ENCODE data around the gene NR2E1.

NR2E1 gene

GRCh38 chr6:108118359-108118724 lies 47.5 kb upstream of the NR2E1 start:
- Histone ChIP-seq H3K4ac (ENCODE audit: low read depth, low read length) (no peak overlapping the region), H3K14ac (ENCODE audit: low read length) (no peak overlapping the region), H2AFZ (ENCODE audit: insufficient read depth, low read length, poor library complexity) (no peak overlapping the region), H3K4me3 (ENCODE audit: low read depth, low read length) (no peak overlapping the region), H3K36me3 (ENCODE audit: control insufficient read depth in 1 of 2, insufficient read depth in 2 of 2, low read length in 2 of 2) (no peaks in the 10 kb centered on the region), H3K18ac (ENCODE audit: low read length) (no peak overlapping the region), H3K27ac (ENCODE audit: low read depth, low read length) (no peak overlapping the region), H3K4me1 (ENCODE audit: control insufficient read depth in 1 of 2, insufficient read depth in 2 of 2, low read length in 2 of 2) (peaks cover 20% of the 10 kb centered on the region in 2 experiments), H2BK5ac (ENCODE audit: low read depth, low read length, poor library complexity) (no peak overlapping the region), H2AK5ac (ENCODE audit: low read length) (no peak overlapping the region), H3K79me2 (ENCODE audit: control insufficient read depth, insufficient read depth, low read length, poor library complexity) (no peaks in the 10 kb centered on the region), H3K27me3 (ENCODE audit: insufficient read depth, low read length) (peaks cover 81% of the 10 kb centered on the region), H2BK12ac (ENCODE audit: low read length) (no peak overlapping the region), H4K8ac (ENCODE audit: low read depth, low read length) (no peak overlapping the region), H3K9me3 (ENCODE audit: insufficient read depth, low read depth, low read length) (peaks cover 8% of the 10 kb centered on the region), H3K23ac (ENCODE audit: low read length) (no peak overlapping the region), H3K4me2 (ENCODE audit: low read length) (peak overlapping the region; percentile 63), H4K12ac (ENCODE audit: low read depth, low read length) (no peak overlapping the region), H3K79me1 (ENCODE audit: low read length) (no peaks in the 10 kb centered on the region), H4K91ac (ENCODE audit: low read depth, low read length) (no peak overlapping the region), H3K9ac (ENCODE audit: low read length) (no peak overlapping the region), H2BK120ac (ENCODE audit: insufficient read depth, low read length, poor library complexity) (no peak overlapping the region)
- WGBS (ENCODE audit: extremely low coverage, insufficient coverage, insufficient read length) = no CpG with 5 or more reads among the region's 45 CpGs
- DNase-seq = no peak

- H3K9ac ChIP-seq (ENCODE audit: low read length) = no peak overlapping the region
- peaks cover 8% of the 10 kb centered on the region for H3K9me3 ChIP-seq (ENCODE audit: insufficient read depth, low read depth, low read length)
- no peaks in the 10 kb centered on the region for H3K36me3 ChIP-seq (ENCODE audit: control insufficient read depth in 1 of 2, insufficient read depth in 2 of 2, low read length in 2 of 2)
- no peak overlapping the region for H3K27ac ChIP-seq (ENCODE audit: low read depth, low read length)
- no peak overlapping the region for H2BK120ac ChIP-seq (ENCODE audit: insufficient read depth, low read length, poor library complexity)
- H3K23ac ChIP-seq (ENCODE audit: low read length) = no peak overlapping the region
- H3K4me1 ChIP-seq (ENCODE audit: control insufficient read depth in 1 of 2, insufficient read depth in 2 of 2, low read length in 2 of 2) = peaks cover 16 to 20% of the 10 kb centered on the region in 2 experiments
- no peak overlapping the region for H4K12ac ChIP-seq (ENCODE audit: low read depth, low read length)
- H3K79me2 ChIP-seq (ENCODE audit: control insufficient read depth, insufficient read depth, low read length, poor library complexity) = no peaks in the 10 kb centered on the region
- no peak overlapping the region for H2AK5ac ChIP-seq (ENCODE audit: low read length)
- no peak overlapping the region for H4K8ac ChIP-seq (ENCODE audit: low read depth, low read length)
- H2AFZ ChIP-seq (ENCODE audit: insufficient read depth, low read length, poor library complexity) = no peak overlapping the region
- no peak overlapping the region for H3K4ac ChIP-seq (ENCODE audit: low read depth, low read length)
- no peak for DNase-seq
- H4K91ac ChIP-seq (ENCODE audit: low read depth, low read length) = no peak overlapping the region
- no peak overlapping the region for H3K4me3 ChIP-seq (ENCODE audit: low read depth, low read length)
- no peak overlapping the region for H2BK5ac ChIP-seq (ENCODE audit: low read depth, low read length, poor library complexity)
- no peak overlapping the region for H3K14ac ChIP-seq (ENCODE audit: low read length)
- H2BK12ac ChIP-seq (ENCODE audit: low read length) = no peak overlapping the region
- H3K27me3 ChIP-seq (ENCODE audit: insufficient read depth, low read length) = peaks cover 85% of the 10 kb centered on the region
- no peak overlapping the region for H3K18ac ChIP-seq (ENCODE audit: low read length)
- no CpG with 5 or more reads among the region's 67 CpGs for WGBS (ENCODE audit: extremely low coverage, insufficient coverage, insufficient read length)
- H3K79me1 ChIP-seq (ENCODE audit: low read length) = no peaks in the 10 kb centered on the region
- H3K4me2 ChIP-seq (ENCODE audit: low read length) = peak overlapping the region; percentile 32
Measured at GRCh38 chr6:108118810-108119768, 46.7 kb upstream of the NR2E1 start.

- WGBS (ENCODE audit: extremely low coverage, insufficient coverage, insufficient read length) = no CpG with 5 or more reads among the region's 24 CpGs
Measured at GRCh38 chr6:108119769-108120141, 46.1 kb upstream of the NR2E1 start.

GRCh38 chr6:108120311-108120710 lies 45.5 kb upstream of the NR2E1 start:
- Histone ChIP-seq H3K23ac (ENCODE audit: low read length) (no peak overlapping the region), H3K4me3 (ENCODE audit: low read depth, low read length) (no peak overlapping the region), H3K4me2 (ENCODE audit: low read length) (no peak overlapping the region), H2AK5ac (ENCODE audit: low read length) (no peak overlapping the region), H3K14ac (ENCODE audit: low read length) (no peak overlapping the region), H3K9me3 (ENCODE audit: insufficient read depth, low read depth, low read length) (peaks cover 8% of the 10 kb centered on the region), H2BK5ac (ENCODE audit: low read depth, low read length, poor library complexity) (no peak overlapping the region), H4K12ac (ENCODE audit: low read depth, low read length) (no peak overlapping the region), H4K91ac (ENCODE audit: low read depth, low read length) (no peak overlapping the region), H2BK120ac (ENCODE audit: insufficient read depth, low read length, poor library complexity) (no peak overlapping the region), H2BK12ac (ENCODE audit: low read length) (no peak overlapping the region), H3K79me2 (ENCODE audit: control insufficient read depth, insufficient read depth, low read length, poor library complexity) (no peaks in the 10 kb centered on the region), H3K36me3 (ENCODE audit: control insufficient read depth in 1 of 2, insufficient read depth in 2 of 2, low read length in 2 of 2) (no peaks in the 10 kb centered on the region), H3K27ac (ENCODE audit: low read depth, low read length) (no peak overlapping the region), H3K79me1 (ENCODE audit: low read length) (no peaks in the 10 kb centered on the region), H3K4ac (ENCODE audit: low read depth, low read length) (no peak overlapping the region), H3K9ac (ENCODE audit: low read length) (no peak overlapping the region), H3K4me1 (ENCODE audit: control insufficient read depth in 1 of 2, insufficient read depth in 2 of 2, low read length in 2 of 2) (peaks cover 10 to 13% of the 10 kb centered on the region in 2 experiments), H4K8ac (ENCODE audit: low read depth, low read length) (no peak overlapping the region), H2AFZ (ENCODE audit: insufficient read depth, low read length, poor library complexity) (no peak overlapping the region), H3K27me3 (ENCODE audit: insufficient read depth, low read length) (peaks cover 84% of the 10 kb centered on the region), H3K18ac (ENCODE audit: low read length) (no peak overlapping the region)
- WGBS (ENCODE audit: extremely low coverage, insufficient coverage, insufficient read length) = no CpG with 5 or more reads among the region's 12 CpGs
- DNase-seq = no peak

More at GRCh38 chr6:108119769-108120141, 46.1 kb upstream of the NR2E1 start:
- Histone ChIP-seq H3K79me2 (ENCODE audit: control insufficient read depth, insufficient read depth, low read length, poor library complexity) (no peaks in the 10 kb centered on the region), H3K27ac (ENCODE audit: low read depth, low read length) (no peak overlapping the region), H4K91ac (ENCODE audit: low read depth, low read length) (no peak overlapping the region), H3K9me3 (ENCODE audit: insufficient read depth, low read depth, low read length) (peaks cover 8% of the 10 kb centered on the region), H2AFZ (ENCODE audit: insufficient read depth, low read length, poor library complexity) (no peak overlapping the region), H3K27me3 (ENCODE audit: insufficient read depth, low read length) (peaks cover 90% of the 10 kb centered on the region), H3K14ac (ENCODE audit: low read length) (no peak overlapping the region), H2BK12ac (ENCODE audit: low read length) (no peak overlapping the region), H4K8ac (ENCODE audit: low read depth, low read length) (no peak overlapping the region), H2AK5ac (ENCODE audit: low read length) (no peak overlapping the region), H3K18ac (ENCODE audit: low read length) (no peak overlapping the region), H4K12ac (ENCODE audit: low read depth, low read length) (no peak overlapping the region), H3K36me3 (ENCODE audit: control insufficient read depth in 1 of 2, insufficient read depth in 2 of 2, low read length in 2 of 2) (no peaks in the 10 kb centered on the region), H3K4me1 (ENCODE audit: control insufficient read depth in 1 of 2, insufficient read depth in 2 of 2, low read length in 2 of 2) (peaks cover 15 to 18% of the 10 kb centered on the region in 2 experiments), H3K79me1 (ENCODE audit: low read length) (no peaks in the 10 kb centered on the region), H3K4me2 (ENCODE audit: low read length) (no peak overlapping the region), H3K9ac (ENCODE audit: low read length) (no peak overlapping the region), H3K4ac (ENCODE audit: low read depth, low read length) (no peak overlapping the region), H3K23ac (ENCODE audit: low read length) (no peak overlapping the region), H3K4me3 (ENCODE audit: low read depth, low read length) (no peak overlapping the region), H2BK5ac (ENCODE audit: low read depth, low read length, poor library complexity) (no peak overlapping the region), H2BK120ac (ENCODE audit: insufficient read depth, low read length, poor library complexity) (no peak overlapping the region)
- no peak for DNase-seq

Measured in trophoblast cell (in vitro differentiated cells and primary cell).